Measurements from ENCODE around the gene RFX2.
A peak's percentile ranks its signal among the peaks of the same experiment; 100 is the strongest.

Gene RFX2

DNA sequence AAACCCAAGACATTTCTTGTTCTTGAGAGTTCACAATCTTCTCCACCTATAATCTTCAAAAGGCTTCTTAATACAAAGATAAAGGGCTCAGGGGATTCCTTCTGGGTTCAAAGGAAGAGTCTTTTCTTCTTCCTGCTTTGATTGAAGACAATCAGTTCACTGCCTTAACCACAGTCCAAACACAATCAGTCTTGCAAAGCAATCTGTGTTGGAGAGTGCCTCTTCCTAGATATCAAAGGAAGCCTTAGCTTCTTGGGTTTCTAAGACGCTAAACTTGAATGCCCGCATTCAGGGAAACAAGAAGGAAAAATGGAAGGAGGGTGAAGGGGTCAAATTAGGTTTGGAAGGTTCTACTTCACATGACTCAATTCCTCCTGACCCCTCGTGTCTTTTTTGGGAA, 159.6 kb downstream of the RFX2 start:
- no peak for DNase-seq

DNA sequence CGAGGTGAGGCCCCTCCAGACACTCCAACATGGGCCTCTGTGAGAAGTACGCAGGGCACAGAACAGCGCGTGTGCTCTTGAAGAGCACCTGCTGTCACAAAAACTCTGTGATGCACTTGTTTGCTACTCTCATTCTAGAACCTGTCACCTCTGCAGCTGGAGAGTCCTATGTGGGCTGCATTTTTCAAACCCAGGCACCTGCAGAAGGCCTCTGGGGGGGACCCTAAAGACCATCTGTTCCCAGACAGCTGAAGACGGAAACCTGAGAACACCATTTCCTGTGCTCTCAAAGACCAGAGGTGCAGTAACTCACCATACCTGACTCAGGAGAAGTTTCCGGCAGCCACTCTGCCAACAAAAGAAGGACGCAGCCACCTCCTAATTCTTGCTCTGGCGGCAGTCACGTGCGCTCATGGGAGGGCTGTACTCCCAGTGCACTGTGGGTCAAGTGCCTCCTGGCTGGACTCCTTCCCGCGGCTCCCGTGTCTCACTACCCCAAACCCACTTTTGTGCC, 160.5 kb downstream of the RFX2 start:
- DNase-seq, result peak in 1 of 4 experiments; percentile 23

GRCh38 chr19:5948752-5949564, 161.3 kb downstream of the RFX2 start:
- DNase-seq, result no peak

DNA sequence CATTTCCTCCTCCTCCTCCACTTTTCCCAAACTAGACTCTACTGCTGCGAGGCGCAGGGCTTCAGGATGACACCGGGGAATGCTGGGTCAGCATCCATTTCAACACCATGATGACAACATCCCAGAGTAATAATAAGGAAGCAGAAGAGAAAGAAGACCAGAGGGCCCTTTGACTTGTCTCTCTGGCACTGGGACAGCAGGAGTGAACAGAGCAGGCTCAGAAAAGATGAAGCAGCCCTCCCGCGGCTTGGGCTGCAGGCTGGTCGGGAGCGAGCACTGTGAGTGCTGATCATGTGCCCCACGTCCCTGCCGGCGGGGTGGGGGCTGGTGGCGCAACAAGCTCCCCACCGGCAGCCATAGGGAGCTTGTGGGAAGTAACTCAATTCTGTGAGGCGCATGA, 162.9 kb downstream of the RFX2 start:
- DNase-seq, result no peak

DNA sequence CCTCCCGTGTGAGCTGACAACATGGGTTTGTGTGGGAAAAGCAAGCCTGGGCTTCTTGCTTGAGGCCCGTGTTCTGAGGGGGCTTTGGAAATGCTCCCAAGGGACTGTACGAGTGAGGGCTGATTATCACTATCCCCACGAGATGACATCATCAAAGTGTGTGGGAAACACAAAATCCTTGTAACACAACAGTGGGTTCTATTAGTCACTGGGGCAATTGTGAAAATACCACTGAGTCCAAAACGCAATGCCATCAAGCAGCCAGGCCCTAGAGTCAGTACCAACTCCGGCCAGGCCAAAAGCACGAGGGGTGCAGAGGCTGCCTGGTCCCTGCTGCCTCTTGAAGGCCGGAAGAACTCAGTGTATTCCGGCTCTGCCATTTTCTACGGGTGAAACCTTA, 166.7 kb downstream of the RFX2 start:
- DNase-seq, result no peak
